Tongue (tissue), 2 donors: ENCODE data around the gene GP1BA. TPM values are rescaled to one million over a fixed set of nuclear protein-coding genes. Genes with fewer than 3 reads are reported as not detected.
"Not testable (repeated sequence)": the region's sequence is repeated elsewhere in the genome, so short reads cannot be mapped to it uniquely, and the experiment has no call there.

Experiments
- DNase-seq: peaks from one replicate; pipeline ENCODE4 v3.0.0-alpha.2; 2015
- total RNA-seq: library from RNA; depleted of rRNA; stranded (reverse); fragments of >200 nt; gene quantifications from one replicate; pipeline ENCODE4 v1.2.3, GENCODE V29; 2014

GP1BA gene
- total RNA-seq, 1 donor from 2014 or later: not detected

DNA sequence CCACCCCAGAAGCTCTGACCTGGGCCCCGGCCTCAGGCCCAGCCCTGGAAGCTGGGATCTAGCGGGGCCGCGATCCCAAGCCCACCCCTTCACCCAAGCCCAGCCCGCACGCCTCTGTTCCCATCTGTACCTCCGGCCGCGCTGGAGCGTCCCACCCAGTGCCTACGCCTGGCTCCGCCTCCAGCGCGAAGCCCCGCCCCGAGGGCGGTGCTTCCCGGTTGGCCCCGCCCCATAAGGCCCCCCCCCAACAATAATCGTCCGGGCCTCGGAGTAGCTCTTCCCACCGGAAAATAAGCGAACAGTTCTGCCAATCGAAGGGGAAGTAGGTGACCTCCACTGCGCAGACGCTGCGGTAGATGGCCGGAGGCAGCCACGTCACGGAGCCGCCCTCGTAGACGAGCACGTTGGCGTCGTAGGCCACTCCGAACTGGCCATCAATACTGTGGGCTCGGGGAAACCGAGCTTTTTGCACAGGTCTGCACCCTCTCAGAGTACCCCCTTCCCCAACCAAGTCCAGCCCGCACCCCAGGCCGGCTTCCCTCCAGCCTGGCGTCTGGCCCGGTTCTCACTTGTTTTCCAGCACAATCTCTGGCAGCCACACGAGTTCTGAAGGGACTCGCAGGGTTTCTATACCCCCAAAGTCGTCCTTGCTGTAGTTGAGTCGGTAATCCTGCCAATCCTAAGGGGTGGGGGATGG, 30.3 kb upstream of the GP1BA start:
- peak; percentile 52 for DNase-seq

DNA sequence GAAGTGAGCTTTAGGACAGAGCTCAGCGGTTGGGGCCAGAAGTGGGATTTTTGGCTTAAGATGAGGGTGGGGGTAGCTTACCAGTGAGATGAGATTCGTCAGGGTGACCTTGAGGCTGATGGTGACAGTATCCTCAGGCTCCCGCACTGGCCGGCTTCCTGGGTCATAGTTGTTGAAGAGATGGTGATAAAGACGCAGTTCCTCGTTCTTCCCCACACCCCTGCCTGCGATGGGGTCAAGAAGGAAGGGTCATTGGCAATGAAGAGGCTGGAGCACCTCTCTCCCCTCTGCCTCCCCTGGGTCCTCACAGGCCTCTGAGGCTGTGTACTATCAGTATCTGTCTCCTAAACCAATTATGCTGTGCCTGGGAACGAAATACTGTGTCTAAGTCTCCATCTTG, 29.5 kb upstream of the GP1BA start:
- no peak for DNase-seq

DNA sequence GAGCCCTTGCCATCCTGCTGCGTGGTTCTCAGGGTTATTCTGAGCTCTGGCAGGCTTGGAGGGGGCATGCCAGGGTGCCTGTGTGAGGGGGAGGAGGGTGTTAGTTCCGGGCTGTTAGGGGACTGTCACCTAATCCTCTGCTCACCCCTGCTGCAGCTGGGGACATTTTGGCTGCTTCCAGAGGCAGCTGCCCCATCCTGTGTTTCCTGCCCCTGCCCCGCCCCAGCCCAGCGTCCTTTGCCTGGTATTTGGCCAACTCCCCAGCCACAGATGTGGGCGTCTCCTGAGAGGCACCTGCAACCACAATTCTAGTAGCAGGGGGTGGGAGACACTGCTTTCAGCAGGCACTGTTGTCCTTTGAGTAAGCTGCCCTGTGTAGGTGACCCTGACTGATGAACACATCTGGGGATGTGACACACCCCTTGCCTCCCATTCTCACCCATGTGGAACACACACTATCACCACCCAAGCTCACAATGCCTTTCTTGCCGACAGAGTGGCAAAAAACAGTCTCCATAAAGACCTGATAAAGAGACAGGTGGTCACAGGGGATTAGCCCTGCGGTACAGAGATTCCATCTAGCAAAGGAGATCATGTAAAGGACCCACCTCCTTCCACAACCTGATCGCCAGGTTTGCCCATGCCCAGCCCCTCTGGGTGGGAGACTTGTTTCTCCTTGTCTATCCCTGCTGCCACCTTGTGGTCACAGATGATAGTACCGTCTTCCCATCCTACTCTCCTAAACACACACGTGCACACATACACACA, 28.8 kb upstream of the GP1BA start, which contains the start of gene CHRNE:
Gene CHRNE (minus strand): TSS at position 48 of the 768 bp plus-strand sequence. CDS start 35 bp downstream, at position 13.
- peak; percentile 90 for DNase-seq

DNA sequence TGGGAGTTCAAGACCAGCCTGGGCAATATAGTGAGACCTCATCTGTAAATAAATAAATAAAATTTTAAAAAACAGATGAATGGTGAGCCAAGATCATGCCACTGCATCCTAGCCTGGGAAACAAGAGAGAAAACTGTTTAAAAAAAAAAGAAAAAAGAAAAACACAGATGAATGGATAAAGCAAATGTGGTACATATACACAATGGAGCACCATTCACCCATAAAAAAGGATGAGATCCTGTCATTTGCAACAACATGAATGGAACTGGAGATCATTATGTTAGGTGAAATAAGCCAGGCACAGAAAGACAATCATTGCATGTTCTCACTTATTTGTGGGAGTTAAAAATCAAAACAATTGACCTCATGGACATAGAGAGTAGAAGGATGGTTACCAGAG, 25.4 kb upstream of the GP1BA start:
- DNase-seq: not testable (repeated sequence)

DNA sequence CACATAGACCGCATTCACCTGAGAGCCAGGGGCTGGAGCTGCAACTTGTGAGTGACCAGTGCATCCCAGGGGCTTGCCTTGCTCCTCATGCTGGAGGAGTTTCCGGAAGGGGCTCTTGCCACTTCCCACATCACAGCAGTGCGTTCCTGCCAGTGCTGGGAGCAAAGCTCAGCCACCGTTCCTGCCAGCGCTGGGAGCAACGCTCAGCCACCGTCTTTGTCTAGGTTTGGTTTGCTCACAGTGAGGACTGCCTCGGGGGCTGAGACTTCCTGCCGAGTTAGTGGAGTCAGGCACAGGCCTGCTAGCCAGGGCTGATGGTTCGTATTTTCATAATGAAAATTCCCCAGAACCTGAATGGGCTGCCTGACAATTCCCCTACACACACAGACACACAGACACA, 23.8 kb upstream of the GP1BA start:
- peak; percentile 40 for DNase-seq

DNA sequence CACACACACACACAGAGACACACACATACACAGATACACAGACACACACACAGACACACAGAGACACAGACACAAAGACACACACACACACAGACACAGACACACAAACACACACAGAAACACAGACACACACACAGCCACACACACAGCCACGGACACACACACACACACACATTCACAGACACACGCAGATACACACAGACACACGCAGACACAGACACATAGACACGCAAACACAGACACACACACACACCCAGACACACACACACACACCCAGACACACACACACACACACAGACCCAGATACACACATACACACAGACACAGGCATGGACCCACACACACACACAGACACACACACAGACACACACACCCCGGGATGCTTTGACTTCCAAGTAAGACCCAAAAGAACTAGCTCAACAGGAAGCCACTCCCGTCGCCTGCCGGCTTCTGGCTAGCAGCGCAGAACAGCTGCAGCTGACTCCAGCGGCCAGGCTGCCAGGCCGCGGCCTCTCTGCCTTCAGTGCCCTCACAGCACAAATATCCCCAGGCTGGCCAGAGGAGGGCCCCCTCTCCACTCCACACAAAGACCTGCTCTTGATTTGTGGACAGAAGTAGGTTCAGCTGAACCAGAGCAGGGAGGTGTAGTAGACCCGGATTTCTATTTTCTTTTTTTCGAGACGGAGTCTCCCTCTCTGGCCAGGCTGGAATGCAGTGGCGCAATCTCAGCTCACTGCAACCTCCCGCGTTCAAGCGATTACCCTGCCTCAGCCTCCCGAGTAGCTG, 23.2 kb upstream of the GP1BA start:
- DNase-seq: peak; percentile 96

DNA sequence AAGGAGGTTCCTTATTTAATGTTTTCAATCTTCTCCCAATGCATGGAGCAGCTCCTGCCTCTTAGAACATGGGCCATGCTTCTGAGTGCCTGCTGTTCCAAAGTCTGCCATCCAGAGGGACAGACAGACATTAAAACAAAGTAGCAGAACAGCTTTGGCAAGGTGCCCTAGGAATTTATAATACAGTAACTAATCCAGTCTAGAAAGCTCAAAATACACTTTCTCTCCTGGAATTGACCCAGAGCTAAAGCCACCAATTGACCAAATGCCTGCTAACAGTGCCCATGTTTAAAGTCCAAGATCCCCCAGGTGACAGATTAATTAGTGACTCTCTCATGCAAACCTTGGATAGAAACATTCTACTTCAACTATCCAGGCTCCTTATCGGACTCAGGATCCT, 18.1 kb upstream of the GP1BA start:
- DNase-seq: no peak

DNA sequence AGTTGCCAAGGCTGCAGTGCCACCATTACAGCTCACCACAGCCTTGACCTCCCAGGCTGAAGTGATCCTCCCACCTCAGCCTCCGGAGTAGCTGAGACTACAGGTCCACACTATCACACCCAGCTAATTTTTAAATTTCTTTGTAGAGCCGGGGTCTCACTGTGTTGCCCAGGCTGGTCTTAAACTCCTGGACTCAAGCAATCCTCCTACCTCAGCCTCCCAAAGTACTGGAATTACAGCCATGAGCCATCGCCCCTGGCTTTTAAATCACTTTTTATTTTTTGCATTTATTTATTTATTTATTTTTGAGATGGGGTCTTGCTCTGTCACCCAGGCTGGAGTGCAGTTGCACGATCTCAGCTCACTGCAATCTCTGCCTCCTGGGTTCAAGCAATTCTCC, 17.5 kb upstream of the GP1BA start:
- not testable (repeated sequence) for DNase-seq

DNA sequence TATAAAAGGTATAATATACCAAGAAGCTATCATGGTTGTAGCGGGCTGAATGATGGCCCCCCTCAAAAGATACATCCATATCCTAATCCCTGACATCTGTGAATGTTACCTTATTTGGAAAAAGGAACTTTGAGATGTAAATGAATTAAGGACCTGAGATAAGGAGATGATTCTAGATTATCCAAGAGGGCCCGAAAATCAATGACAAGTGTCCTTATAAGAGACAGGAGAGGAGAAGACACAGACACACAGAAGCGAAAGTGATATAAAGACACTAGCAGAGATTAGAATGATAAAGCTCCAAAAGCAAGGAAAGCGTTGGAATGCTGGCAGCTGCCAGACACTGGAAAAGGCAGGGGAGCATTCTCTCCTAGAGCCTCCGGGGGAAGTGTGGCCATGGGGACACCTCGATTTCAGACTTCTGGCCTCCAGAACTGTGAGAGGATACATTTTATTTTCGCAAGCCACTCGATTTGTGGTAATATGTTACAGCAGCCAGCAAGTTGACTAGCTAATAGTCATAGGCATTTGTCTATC, 12.5 kb upstream of the GP1BA start:
- no peak for DNase-seq

DNA sequence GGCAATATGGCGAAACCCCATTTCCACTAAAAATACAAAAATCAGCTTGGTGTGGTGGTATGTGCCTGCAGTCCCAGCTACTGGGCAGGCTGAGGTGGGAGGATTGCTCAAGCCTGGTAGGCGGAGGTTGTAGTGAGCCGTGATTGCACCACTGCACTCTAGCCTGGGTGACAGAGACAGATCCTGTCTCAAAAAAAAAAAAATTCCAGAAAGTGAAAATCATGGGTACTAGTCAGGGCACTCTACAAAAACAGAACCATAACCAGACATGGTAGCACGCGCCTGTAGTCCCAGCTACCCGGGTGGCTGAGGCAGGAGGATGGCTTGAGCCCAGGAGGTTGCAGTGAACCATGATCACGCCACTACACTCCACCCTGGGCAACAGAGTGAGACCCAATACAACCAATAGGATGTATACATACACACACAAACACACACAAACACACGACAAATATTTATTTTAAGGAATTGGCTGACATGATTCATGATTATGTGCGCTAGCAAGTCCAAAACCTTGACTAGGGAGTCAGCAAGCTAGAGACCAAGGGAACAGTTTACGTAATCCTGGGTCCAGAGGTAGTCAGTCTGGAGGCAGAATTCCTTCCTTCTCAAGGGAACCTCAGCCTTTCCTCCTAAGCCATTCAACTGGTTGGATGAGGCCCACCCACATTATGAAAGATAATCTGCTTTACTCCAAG, 11.6 kb upstream of the GP1BA start:
- no peak for DNase-seq

DNA sequence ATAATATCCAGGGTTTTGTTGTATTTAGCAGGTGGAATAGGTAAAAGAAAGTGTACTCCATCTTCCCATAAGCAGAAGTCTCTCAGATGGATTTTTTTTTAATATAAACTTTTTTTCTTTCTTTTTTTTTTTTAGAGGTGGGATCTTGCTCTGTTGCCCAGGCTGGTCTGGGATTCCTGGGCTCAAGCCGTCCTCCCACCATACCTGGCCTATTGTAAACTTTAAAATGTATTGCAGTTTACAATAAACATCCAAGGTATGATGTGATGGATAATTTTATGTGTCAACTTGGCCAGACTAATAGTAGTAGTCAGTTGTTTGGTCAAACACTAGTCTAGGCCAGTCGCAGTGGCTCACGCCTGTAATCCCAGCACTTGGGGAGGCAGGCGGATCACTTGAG, 10.8 kb upstream of the GP1BA start:
- DNase-seq: no peak

DNA sequence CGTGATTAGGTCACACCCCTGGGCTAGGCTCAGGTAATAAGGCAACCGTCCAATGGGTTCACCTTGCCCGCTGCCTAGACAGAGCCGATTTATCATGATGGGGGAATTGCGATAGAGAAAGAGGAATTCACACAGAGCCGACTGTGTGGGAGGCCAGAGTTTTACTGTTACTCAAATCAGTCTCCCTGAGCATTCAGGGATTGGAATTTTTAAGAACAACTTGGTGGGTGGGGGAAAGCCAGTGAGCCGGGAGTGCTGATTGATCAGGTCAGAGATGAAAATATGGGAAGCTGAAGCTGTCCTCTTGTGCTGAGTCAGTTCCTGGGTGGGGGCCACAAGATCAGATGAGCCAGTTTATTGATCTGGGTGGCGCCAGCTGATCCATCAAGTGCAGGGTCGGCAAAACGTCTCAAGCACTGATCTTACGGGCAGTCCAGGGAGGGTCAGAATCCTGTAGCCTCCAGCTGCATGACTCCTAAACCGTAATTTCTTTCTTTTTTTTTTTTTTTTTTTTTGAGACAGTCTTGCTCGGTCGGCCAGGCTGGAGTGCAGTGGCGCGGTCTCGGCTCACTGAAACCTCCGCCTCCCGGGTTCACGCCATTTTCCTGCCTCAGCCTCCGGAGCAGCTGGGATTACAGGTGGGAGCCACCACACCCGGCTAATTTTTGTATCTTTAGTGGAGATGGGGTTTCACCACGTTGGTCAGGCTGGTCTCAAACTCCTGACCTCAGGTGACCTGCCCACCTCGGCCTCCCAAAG, 5.3 kb upstream of the GP1BA start:
- DNase-seq: not testable (repeated sequence)

DNA sequence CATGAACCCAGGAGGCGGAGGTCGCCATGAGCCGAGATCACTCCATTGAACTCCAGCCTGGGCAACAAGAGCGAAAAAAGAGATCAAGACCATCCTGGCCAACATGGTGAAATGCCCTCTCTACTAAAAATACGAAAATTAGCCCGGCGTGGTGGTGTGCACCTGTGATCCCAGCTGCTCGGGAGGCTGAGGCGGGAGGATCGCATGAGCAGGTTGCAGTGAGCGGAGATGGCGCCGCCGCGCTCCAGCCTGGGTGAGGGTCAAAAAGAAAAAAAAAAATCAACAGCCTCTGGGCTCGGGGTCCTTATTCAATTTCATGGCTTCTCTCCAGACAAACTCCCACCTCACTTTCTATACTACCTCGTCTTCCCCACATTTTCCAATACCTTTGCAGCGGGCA, 3.2 kb upstream of the GP1BA start:
- DNase-seq: no peak

DNA sequence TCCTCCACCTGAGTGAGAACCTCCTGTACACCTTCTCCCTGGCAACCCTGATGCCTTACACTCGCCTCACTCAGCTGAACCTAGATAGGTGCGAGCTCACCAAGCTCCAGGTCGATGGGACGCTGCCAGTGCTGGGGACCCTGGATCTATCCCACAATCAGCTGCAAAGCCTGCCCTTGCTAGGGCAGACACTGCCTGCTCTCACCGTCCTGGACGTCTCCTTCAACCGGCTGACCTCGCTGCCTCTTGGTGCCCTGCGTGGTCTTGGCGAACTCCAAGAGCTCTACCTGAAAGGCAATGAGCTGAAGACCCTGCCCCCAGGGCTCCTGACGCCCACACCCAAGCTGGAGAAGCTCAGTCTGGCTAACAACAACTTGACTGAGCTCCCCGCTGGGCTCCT, 679 bp downstream of the GP1BA start:
- DNase-seq: no peak

DNA sequence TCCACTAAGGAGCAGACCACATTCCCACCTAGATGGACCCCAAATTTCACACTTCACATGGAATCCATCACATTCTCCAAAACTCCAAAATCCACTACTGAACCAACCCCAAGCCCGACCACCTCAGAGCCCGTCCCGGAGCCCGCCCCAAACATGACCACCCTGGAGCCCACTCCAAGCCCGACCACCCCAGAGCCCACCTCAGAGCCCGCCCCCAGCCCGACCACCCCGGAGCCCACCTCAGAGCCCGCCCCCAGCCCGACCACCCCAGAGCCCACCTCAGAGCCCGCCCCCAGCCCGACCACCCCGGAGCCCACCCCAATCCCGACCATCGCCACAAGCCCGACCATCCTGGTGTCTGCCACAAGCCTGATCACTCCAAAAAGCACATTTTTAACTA, 1.6 kb downstream of the GP1BA start:
- no peak for DNase-seq

DNA sequence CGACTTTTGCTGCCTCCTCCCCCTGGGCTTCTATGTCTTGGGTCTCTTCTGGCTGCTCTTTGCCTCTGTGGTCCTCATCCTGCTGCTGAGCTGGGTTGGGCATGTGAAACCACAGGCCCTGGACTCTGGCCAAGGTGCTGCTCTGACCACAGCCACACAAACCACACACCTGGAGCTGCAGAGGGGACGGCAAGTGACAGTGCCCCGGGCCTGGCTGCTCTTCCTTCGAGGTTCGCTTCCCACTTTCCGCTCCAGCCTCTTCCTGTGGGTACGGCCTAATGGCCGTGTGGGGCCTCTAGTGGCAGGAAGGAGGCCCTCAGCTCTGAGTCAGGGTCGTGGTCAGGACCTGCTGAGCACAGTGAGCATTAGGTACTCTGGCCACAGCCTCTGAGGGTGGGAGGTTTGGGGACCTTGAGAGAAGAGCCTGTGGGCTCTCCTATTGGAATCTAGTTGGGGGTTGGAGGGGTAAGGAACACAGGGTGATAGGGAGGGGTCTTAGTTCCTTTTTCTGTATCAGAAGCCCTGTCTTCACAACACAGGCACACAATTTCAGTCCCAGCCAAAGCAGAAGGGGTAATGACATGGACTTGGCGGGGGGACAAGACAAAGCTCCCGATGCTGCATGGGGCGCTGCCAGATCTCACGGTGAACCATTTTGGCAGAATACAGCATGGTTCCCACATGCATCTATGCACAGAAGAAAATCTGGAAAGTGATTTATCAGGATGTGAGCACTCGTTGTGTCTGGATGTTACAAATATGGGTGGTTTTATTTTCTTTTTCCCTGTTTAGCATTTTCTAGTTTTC, 2.3 kb downstream of the GP1BA start:
- DNase-seq: no peak

DNA sequence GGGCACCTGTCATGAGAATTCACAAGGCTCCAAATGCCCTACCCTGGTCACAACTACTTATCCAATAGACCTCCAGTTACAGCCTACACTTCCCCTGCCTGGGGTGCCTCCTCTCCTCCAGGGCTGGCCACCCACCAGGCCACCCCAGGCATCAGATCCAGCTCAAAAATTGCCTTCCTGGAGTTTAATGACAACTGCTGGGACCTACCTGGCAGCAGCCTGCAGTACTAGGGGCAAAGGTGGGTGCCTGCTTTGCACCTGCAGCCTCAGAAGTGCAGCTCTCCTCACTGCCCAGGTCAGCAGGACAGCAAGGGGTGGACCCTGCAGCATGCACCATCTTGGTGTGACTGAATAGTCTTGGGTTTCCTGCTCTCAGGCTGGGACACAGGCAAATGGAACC, 3.6 kb downstream of the GP1BA start:
- no peak for DNase-seq

DNA sequence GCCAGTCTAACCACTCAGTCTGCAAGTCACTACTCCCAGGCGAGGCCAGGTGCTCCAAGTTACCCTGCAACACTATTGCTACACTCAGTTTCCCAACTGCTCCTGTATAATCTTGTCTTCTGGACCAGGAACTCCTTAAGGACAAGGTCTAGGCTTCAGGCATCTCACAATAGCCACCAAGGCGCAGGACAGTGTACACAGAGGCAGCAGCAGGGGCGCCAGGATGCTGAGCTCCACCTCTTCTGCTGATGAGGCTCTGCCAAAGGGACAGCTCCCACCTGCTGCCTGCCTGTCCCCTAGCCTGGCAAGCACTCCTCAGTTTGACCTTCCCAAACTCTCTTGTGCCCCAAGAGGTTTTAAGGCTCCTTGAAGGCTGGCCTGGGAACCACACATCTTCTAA, 4.4 kb downstream of the GP1BA start:
- DNase-seq: no peak

DNA sequence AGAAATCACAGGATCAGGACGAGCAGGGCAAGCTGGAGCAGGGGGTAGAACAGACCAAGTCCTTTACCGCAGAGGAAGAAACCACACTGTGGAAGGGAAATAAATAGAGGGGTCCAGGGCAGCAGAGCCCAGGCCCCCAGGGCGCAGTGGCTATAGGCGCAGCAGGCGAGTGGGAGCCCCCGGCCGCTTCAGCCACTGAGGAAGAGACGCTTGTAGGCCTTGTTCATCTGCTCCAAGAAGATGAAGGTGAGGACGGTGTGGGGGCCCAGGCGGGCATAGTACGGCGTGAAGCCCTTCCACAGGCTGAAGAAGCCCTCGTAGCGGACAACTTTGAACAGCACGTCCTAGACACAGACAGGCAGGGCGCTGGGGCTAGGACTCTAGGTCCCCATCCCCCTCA, 5.5 kb downstream of the GP1BA start:
- DNase-seq: no peak

DNA sequence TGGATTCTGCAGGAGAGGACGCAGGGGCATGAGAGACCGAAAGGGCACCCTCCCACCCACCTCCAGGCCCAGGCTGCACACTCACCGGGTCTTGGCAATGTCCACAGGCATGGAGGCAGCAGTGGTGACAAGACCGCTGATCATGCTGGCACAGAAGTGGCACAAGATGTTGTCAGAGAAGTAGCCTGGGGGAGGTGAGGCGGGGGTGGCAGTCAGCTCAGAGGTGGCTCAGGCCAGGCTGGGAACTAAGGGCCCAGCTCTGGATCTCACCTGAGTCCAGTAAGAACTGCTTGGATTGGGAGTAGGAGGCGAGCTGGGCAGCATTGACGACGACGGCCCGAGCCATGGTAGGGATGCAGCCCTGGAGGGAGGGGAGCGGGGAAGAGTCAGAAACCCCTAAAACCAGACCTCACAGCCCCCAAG, 6.0 kb downstream of the GP1BA start:
- DNase-seq: no peak
